Stomach (tissue), 9 donors: Measurements from ENCODE around the gene KHDC4. TPM values are rescaled to one million over a fixed set of nuclear protein-coding genes. Genes with fewer than 3 reads are reported as not detected.

Experiments used
- DNase-seq, 2 donors: peaks; one replicate each; pipeline versions ENCODE4 v3.0.0 to v3.0.0-alpha.2; 2013 to 2019
- H3K27ac ChIP-seq, 5 donors: fragments of 200-600 bp in 4 of 5; sonication (generic) in 4 of 5; one replicate each; pipeline ENCODE4 v1.5.1; 2013 to 2019; ENCODE audit warnings: mild to moderate bottlenecking in 1 of 5, moderate library complexity in 1 of 5
- H3K27me3 ChIP-seq, 3 donors: fragments of 200-600 bp; sonication (generic); one replicate each; pipeline ENCODE4 v1.5.1; 2017 to 2019; ENCODE audit warnings: mixed run types in 1 of 3
- H3K36me3 ChIP-seq, 4 donors: fragments of 200-600 bp; sonication (generic); 1 replicate in 3 of 4; 2 replicates in 1 of 4; pipeline ENCODE4 v1.5.1; 2016 to 2019
- H3K4me1 ChIP-seq, 4 donors: fragments of 200-600 bp; sonication (generic); one replicate each; pipeline ENCODE4 v1.5.1; 2016 to 2019
- H3K4me3 ChIP-seq, 4 donors: fragments of 200-600 bp; sonication (generic) in 3 of 4; one replicate each; pipeline ENCODE4 v1.5.1; 2016 to 2019; ENCODE audit warnings: mild to moderate bottlenecking in 1 of 4
- H3K9me3 ChIP-seq, 4 donors: fragments of 200-600 bp; sonication (generic); one replicate each; pipeline ENCODE4 v1.5.1; 2016 to 2019
- CTCF ChIP-seq, 7 experiments: fragments of 450-650 bp in 4 of 7; fragments of 200-600 bp in 3 of 7; sonication (generic) in 3 of 7; IDR thresholded peaks; one replicate each; pipeline ENCODE4 v1.5.1; 2016 to 2019; ENCODE audit warnings: antibody characterized with exemption in 7 of 7, control low read depth in 2 of 7, mild to moderate bottlenecking in 1 of 7
- EP300 ChIP-seq: sonication (generic); formaldehyde crosslinking; IDR thresholded peaks from one replicate; pipeline ENCODE4 v1.6.1; 2017; ENCODE audit warnings: antibody characterized with exemption
- POLR2A ChIP-seq, 4 donors: fragments of 450-650 bp; IDR thresholded peaks; one replicate each; pipeline ENCODE4 v1.6.1; 2016; ENCODE audit warnings: antibody characterized with exemption in 4 of 4, control low read depth in 2 of 4, mild to moderate bottlenecking in 1 of 4, moderate library complexity in 1 of 4
- POLR2AphosphoS5 ChIP-seq, 3 donors: sonication (generic); formaldehyde crosslinking; IDR thresholded peaks; one replicate each; pipeline ENCODE4 v1.6.1; 2016; ENCODE audit warnings: antibody characterized with exemption in 3 of 3
- WGBS, 5 donors: extraction: QIAGEN DNeasy Blood & Tissue Kit in 3 of 5; methylation state at CpG; one replicate each; pipeline versions ENCODE4 v1.1.5 to v1.1.7; 2013 to 2018; 5-methylcytosine and 5-hydroxymethylcytosine counted together
- intact Hi-C: fragments of 100-400 bp; cut with DNase I; formaldehyde crosslinking; loops from one replicate; pipeline ENCODE4 v1.15.1; 2023; ENCODE audit warnings: low total_unique reads
- polyA plus RNA-seq, 3 donors: library from polyadenylated mRNA; stranded (reverse); fragments of 200-250 nt; gene quantifications; one replicate each; pipeline ENCODE4 v1.2.3, GENCODE V29; 2013
- total RNA-seq, 5 donors: library from RNA; depleted of rRNA; stranded (reverse); fragments of >200 nt; gene quantifications; one replicate each; pipeline versions ENCODE4 v1.1.0 to v1.2.3, GENCODE V29; 2014 to 2016
- donor health status: healthy with polysubstance abuse.
- donor health status: Bipolar disorder and iron deficiency.
- donor health status: healthy.

The KHDC4 gene
- total and polyA plus RNA-seq, 8 donors = 4.9 to 126 (median 57.5) TPM

DNA sequence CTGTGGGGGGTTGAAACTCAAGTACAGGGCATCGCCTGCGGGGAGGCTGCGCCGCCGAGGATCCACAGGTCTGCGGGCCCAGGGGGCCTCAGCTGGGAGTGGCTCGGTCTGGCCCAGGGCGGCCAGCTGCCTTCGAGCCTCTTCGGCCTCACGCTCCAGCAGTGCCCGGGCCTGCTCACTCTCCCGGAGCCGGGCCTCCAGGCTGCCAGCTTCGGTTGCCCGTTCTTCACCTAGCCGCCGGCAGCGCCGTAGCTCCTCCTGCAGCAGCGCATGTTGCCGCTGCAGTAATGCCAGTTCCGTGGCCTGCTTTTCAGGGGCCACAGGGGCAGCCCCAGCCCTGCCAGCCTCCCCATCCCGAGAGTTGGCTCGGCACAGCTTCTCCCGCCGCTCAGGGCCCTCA lies 16.6 kb upstream of the KHDC4 start:
- Histone ChIP-seq H3K9me3 (no peaks in the 10 kb centered on the region), H3K27ac (no peak overlapping the region), H3K4me1 (peaks cover 0 to 17% (median 10%) of the 10 kb centered on the region in 4 donors), H3K27me3 (no peaks in the 10 kb centered on the region), H3K4me3 (no peak overlapping the region), H3K36me3 (peaks cover 80 to 99% (median 97%) of the 10 kb centered on the region in 4 donors)
- intact Hi-C loops = no loop called here
- WGBS, 5 donors = 91 to 97% (median 97%) methylated on average over 10 to 27 of the region's 27 CpGs
- TF ChIP-seq EP300 (no peak), POLR2AphosphoS5 (IDR thresholded peaks at IDR 0.05) (no peak), POLR2A (IDR thresholded peaks at IDR 0.05) (no peak), CTCF (IDR thresholded peaks at IDR 0.05) (no peak)
- DNase-seq = no peak

GRCh38 chr1:155947741-155948140 lies 13.5 kb upstream of the KHDC4 start:
- H3K27ac ChIP-seq = peak overlapping the region in 1 of 5 donors; percentile 43
- H3K9me3 ChIP-seq = no peaks in the 10 kb centered on the region
- H3K27me3 ChIP-seq = no peaks in the 10 kb centered on the region
- DNase-seq = no peak
- peaks cover 11 to 48% (median 34%) of the 10 kb centered on the region in 4 donors for H3K4me1 ChIP-seq
- intact Hi-C loops = no loop called here
- WGBS, 5 donors = 82 to 96% (median 91%) methylated on average over 8 of the region's 8 CpGs
- TF ChIP-seq CTCF (IDR thresholded peaks at IDR 0.05) (no peak), POLR2A (IDR thresholded peaks at IDR 0.05) (no peak)
- H3K4me3 ChIP-seq = no peak overlapping the region
- H3K36me3 ChIP-seq = peaks cover 55 to 70% (median 66%) of the 10 kb centered on the region in 4 donors

GRCh38 chr1:155947292-155947691 lies 13.1 kb upstream of the KHDC4 start:
- intact Hi-C loops = no loop called here
- TF ChIP-seq EP300 (no peak), POLR2A (IDR thresholded peaks at IDR 0.05) (no peak), CTCF (IDR thresholded peaks at IDR 0.05) (no peak), POLR2AphosphoS5 (IDR thresholded peaks at IDR 0.05) (no peak)
- peaks cover 11 to 53% (median 38%) of the 10 kb centered on the region in 4 donors for H3K4me1 ChIP-seq
- DNase-seq = no peak
- peak overlapping the region in 3 of 5 donors; percentile 43 to 71 (median 65) for H3K27ac ChIP-seq
- no peaks in the 10 kb centered on the region for H3K27me3 ChIP-seq
- H3K36me3 ChIP-seq = peaks cover 50 to 66% (median 61%) of the 10 kb centered on the region in 4 donors
- H3K9me3 ChIP-seq = no peaks in the 10 kb centered on the region
- no peak overlapping the region for H3K4me3 ChIP-seq
- 63 to 90% (median 73%) methylated on average over 4 of the region's 4 CpGs for WGBS, 5 donors

DNA sequence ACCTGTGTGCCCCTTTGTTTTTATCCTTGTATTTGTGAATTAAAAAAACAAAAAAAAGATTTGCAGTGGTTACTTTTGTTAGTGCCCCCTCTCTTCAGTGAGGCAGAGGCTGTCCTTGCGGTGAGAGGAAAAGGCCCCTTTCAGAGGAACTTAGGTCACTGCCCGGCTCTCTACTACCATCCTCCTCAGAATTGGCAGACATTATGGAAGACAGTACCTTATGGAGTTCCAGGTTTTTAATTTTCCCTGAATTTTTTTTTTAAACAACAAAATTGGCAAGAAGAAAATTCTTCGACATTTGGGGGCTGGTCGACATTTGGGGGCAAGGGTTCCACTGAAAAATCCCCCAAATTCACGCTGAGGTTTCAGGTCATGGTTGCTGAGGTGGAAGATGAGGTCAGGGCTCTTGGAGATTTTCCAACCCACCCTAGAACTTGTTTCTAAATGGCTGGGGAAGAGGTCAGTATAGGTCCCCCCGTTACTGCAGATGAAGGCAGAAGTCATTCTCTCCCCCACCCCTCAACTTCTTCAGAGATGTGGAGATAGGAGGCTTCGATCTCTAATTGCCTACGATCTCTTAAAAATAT lies 12.5 kb upstream of the KHDC4 start:
- 70 to 81% (median 76%) methylated on average over 8 of the region's 8 CpGs for WGBS, 5 donors
- intact Hi-C loops = no loop called here
- no peak for DNase-seq
- Histone ChIP-seq H3K27ac (peak overlapping the region in 3 of 5 donors; percentile 43 to 71 (median 65)), H3K36me3 (peaks cover 44 to 60% (median 56%) of the 10 kb centered on the region in 4 donors), H3K9me3 (no peaks in the 10 kb centered on the region), H3K27me3 (no peaks in the 10 kb centered on the region), H3K4me3 (no peak overlapping the region), H3K4me1 (peaks cover 16 to 58% (median 42%) of the 10 kb centered on the region in 4 donors)
- TF ChIP-seq POLR2AphosphoS5 (IDR thresholded peaks at IDR 0.05) (no peak), EP300 (no peak), POLR2A (IDR thresholded peaks at IDR 0.05) (no peak), CTCF (IDR thresholded peaks at IDR 0.05) (no peak)
